AG04450 (cell line): ENCODE results near the gene NFATC4. TPM values are rescaled to one million over a fixed set of nuclear protein-coding genes. Genes with fewer than 3 reads are reported as not detected.

Experiments
- CTCF ChIA-PET: fragments of 300-600, 350-600 bp; formaldehyde crosslinking; extraction: SDS; loops from one replicate; lab custom pipeline; 2022; ENCODE audit warnings: antibody characterized with exemption, inconsistent platforms; lab: Charles Lee
- POLR2A ChIA-PET: fragments of 350-600 bp; formaldehyde crosslinking; extraction: SDS; loops from one replicate; lab custom pipeline; 2021; ENCODE audit warnings: antibody characterized with exemption, inconsistent platforms; lab: Yijun Ruan, JAX
- DNase-seq: peaks from one replicate; pipeline ENCODE4 v3.0.0-alpha.2; 2011; ENCODE audit warnings: low read depth, low spot score
- H3K27ac ChIP-seq: one replicate; pipeline ENCODE4 v1.5.1; 2012; ENCODE audit warnings: low read depth, low read length, control low read depth
- H3K27me3 ChIP-seq: one replicate; pipeline ENCODE4 v1.6.0; 2012; ENCODE audit warnings: low read length; ENCODE audit not compliant: control insufficient read depth, insufficient read depth
- H3K4me3 ChIP-seq: 2 replicates; pipeline ENCODE4 v1.5.1; 2011; ENCODE audit warnings: mild to moderate bottlenecking, low read depth, low read length, control low read depth
- H3K9me3 ChIP-seq: 2 replicates; pipeline ENCODE4 v1.5.1; 2012; ENCODE audit warnings: low read length; ENCODE audit not compliant: control insufficient read depth, insufficient read depth
- polyA plus RNA-seq: library from polyadenylated mRNA; depleted of rRNA; stranded (reverse); fragments of >200 nt; gene quantifications from 2 replicates; pipeline ENCODE4 v1.2.3, GENCODE V29; 2011
- TF ChIP-seq, protein P1 (sequence below): IDR thresholded peaks from 2 replicates; pipeline ENCODE4 v1.5.1; 2011; ENCODE audit warnings: low read depth, low read length, control low read depth, inconsistent platforms

Gene NFATC4
- polyA plus RNA-seq, 1 experiment: 42.0 TPM

DNA sequence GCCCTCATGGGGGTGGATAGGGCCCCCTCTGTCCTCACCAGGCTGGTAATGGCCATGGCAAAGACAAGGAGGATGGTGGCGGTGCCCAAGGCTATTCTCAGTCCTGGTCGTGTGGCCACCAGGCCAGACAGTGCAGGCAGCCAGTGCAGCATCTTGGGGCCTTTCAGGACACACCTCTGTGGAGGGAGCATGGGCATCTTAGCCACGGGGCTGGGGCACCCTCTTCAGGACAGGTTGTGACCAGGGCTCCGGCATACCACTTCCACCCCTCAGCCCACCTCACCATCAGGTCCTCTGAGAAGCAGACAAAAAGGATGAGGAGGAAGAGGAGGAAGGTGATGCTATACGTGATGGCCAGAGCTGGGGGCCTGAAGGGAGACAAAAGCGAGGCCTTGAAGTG lies 44.0 kb upstream of the NFATC4 start:
- POLR2A ChIA-PET: interaction anchor here (1.1 kb wide), 1 partner anchor 114 kb away, joined by 4 read pairs; no protein-coding TSS in a partner anchor
- H3K27me3 ChIP-seq: peaks cover 34% of the 10 kb centered on the region
- H3K9me3 ChIP-seq: no peaks in the 10 kb centered on the region
- no peak for DNase-seq
- CTCF ChIA-PET: interaction anchor here (1.6 to 21.9 kb wide), 3 partner anchors 9 to 109 kb away, joined by 19 to 712 read pairs (median 38); partner anchors contain the start of genes CBLN3, CIDEB, KHNYN and LTB4R2
- no peak overlapping the region for H3K27ac ChIP-seq
- TF ChIP-seq, protein P1, sequence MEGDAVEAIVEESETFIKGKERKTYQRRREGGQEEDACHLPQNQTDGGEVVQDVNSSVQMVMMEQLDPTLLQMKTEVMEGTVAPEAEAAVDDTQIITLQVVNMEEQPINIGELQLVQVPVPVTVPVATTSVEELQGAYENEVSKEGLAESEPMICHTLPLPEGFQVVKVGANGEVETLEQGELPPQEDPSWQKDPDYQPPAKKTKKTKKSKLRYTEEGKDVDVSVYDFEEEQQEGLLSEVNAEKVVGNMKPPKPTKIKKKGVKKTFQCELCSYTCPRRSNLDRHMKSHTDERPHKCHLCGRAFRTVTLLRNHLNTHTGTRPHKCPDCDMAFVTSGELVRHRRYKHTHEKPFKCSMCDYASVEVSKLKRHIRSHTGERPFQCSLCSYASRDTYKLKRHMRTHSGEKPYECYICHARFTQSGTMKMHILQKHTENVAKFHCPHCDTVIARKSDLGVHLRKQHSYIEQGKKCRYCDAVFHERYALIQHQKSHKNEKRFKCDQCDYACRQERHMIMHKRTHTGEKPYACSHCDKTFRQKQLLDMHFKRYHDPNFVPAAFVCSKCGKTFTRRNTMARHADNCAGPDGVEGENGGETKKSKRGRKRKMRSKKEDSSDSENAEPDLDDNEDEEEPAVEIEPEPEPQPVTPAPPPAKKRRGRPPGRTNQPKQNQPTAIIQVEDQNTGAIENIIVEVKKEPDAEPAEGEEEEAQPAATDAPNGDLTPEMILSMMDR: no peak
- H3K4me3 ChIP-seq: no peak overlapping the region

DNA sequence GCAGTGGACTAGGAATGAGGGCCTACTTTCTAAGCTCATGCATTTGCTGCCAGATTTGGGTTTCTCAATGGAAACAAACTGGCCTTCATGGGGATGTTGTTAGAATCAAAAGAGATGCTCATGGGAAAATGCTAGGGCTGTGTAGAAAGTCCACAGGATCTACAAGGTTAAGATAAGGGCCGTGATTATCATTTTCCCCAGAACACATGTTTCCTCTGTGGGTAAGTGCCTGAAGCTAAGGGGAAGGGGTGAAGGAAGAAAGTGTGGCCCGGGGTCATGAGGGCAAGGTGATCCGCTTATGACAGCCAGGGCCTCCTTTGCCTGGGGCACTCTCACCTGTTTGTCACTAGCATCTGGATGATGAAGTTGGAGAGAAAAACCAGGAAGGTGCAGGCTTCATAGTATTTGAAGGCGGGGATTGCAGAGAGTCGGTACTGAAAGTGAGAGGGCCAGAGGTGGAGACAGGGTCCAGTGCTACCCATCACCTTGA lies 42.9 kb upstream of the NFATC4 start:
- H3K27me3 ChIP-seq: peaks cover 29% of the 10 kb centered on the region
- ChIA-PET POLR2A (interaction anchor here (1.1 kb wide), 1 partner anchor 113 kb away, joined by 4 read pairs; no protein-coding TSS in a partner anchor), CTCF (interaction anchor here (1.6 to 21.9 kb wide), 3 partner anchors 8 to 108 kb away, joined by 19 to 712 read pairs (median 38); partner anchors contain the start of genes CBLN3, CIDEB, KHNYN and LTB4R2)
- no peaks in the 10 kb centered on the region; the same call in 1 of the 2 replicates for H3K9me3 ChIP-seq
- TF ChIP-seq, protein P1: no peak
- no peak overlapping the region for H3K4me3 ChIP-seq
- H3K27ac ChIP-seq: no peak overlapping the region
- no peak for DNase-seq

DNA sequence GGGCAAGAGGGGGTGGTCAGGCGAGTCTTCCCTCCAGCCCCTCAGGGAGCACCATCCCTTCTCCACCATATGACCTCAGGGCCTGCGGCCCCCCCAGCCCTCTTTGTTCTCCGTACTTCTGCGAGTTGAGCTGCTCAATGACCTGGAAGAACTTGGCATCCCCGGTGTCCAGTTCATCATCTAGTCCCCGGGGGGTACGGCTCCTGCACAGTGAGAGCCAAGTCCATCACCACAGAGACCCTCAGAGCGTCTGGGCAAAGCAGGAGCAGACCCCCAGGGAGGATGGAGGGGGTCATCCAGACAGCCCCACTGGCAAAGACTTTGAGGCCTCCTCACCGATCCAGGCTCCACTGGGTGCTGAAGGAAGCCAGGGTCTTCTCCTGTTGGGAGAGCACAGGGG lies 42.0 kb upstream of the NFATC4 start:
- ChIA-PET POLR2A (no interaction called here), CTCF (interaction anchor here (0.8 to 21.9 kb wide), 3 partner anchors 18 to 107 kb away, joined by 6 to 712 read pairs (median 29); partner anchors contain the start of genes CBLN3, CIDEB and KHNYN)
- DNase-seq: no peak
- Histone ChIP-seq H3K4me3 (no peak overlapping the region), H3K27ac (no peak overlapping the region), H3K27me3 (peaks cover 29% of the 10 kb centered on the region), H3K9me3 (no peaks in the 10 kb centered on the region; the same call in 1 of the 2 replicates)
- TF ChIP-seq, protein P1: no peak

DNA sequence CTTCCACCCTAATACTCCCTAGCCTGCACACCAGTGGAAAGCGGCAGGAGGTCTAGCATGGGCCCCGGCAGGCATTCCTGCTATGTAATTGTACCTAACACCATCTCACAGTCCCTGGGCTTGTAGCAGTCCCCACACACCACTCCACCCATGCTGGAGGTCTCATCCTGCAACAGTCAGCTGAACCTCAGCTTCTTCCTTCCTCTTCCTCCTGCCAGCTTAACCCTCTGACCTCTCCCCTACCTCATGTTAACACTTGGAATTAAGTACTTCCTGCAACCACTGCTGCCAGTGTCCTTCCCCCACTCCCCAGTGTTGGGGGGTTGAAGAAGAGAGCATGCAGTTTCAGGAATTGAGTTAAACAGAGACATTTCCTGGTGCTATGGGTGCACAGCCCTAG lies 40.7 kb upstream of the NFATC4 start:
- POLR2A ChIA-PET: interaction anchor here (0.9 kb wide), 1 partner anchor 39 kb away, joined by 6 read pairs; no protein-coding TSS in a partner anchor

More for the DNA sequence above, 40.7 kb upstream of the NFATC4 start:
- TF ChIP-seq, protein P1: no peak
- DNase-seq: no peak
- H3K27me3 ChIP-seq: peaks cover 28% of the 10 kb centered on the region
- CTCF ChIA-PET: interaction anchor here (1.2 to 21.9 kb wide), 4 partner anchors 20 to 106 kb away, joined by 3 to 712 read pairs (median 18); partner anchors contain the start of genes CBLN3, CIDEB and KHNYN
- no peak overlapping the region for H3K27ac ChIP-seq
- H3K9me3 ChIP-seq: no peaks in the 10 kb centered on the region; the same call in 1 of the 2 replicates
- H3K4me3 ChIP-seq: no peak overlapping the region
